T-cell (primary cell): ENCODE results near the gene SELENOP. TPM values are rescaled to one million over a fixed set of nuclear protein-coding genes. Genes with fewer than 3 reads are reported as not detected.

Experiments
- ATAC-seq, 4 experiments: fragments of 200-7000 bp in 3 of 4; fragments of 150-1000 bp in 1 of 4; cut with Tn5 transposase; replicated peaks in 1 of 4; 1 replicate in 3 of 4; 2 replicates in 1 of 4; pipeline ENCODE4 v1.10.0; 2021; ENCODE audit warnings: moderate library complexity in 3 of 4, mild to moderate bottlenecking in 2 of 4, moderate number of reproducible peaks in 1 of 4
- CTCF ChIA-PET, 2 donors: fragments of 300-600 bp; sonication (Branson Sonifier 250); formaldehyde crosslinking; loops; one replicate each; lab custom pipeline; 2022; ENCODE audit warnings: antibody characterized with exemption in 2 of 2; lab: Charles Lee
- POLR2A ChIA-PET, 2 donors: fragments of 300-600 bp; sonication (Branson Sonifier 250); formaldehyde crosslinking; loops; one replicate each; lab custom pipeline; 2022; ENCODE audit warnings: antibody characterized with exemption in 2 of 2; lab: Charles Lee
- DNase-seq, 35 experiments: peaks; one replicate each; pipeline versions ENCODE4 v3.0.0 to v3.0.0-alpha.2; 2013 to 2023
- H3K27ac ChIP-seq: one replicate; pipeline ENCODE4 v1.5.1; 2013; ENCODE audit warnings: low read length
- H3K27me3 ChIP-seq, 2 experiments: replicated peaks in 1 of 2; 1 replicate in 1 of 2; 2 replicates in 1 of 2; pipeline versions ENCODE4 v1.6.1 to v1.7.0; 2013; ENCODE audit warnings: low read length in 1 of 2, mixed read lengths in 1 of 2; ENCODE audit not compliant: control insufficient read depth in 2 of 2, insufficient read depth in 2 of 2; ENCODE audit errors: extremely low read depth in 1 of 2
- H3K36me3 ChIP-seq, 2 donors: 1 replicate in 1 of 2; 2 replicates in 1 of 2; pipeline versions ENCODE4 v1.6.1 to v1.7.0; 2013; ENCODE audit warnings: low read length in 1 of 2; ENCODE audit not compliant: control insufficient read depth in 2 of 2, insufficient read depth in 1 of 2; ENCODE audit errors: extremely low read depth in 1 of 2
- H3K4me1 ChIP-seq, 2 experiments: 1 replicate in 1 of 2; 2 replicates in 1 of 2; pipeline versions ENCODE4 v1.6.1 to v1.7.0; 2013; ENCODE audit warnings: low read length in 2 of 2, mixed read lengths in 1 of 2; ENCODE audit not compliant: insufficient read depth in 2 of 2, control insufficient read depth in 1 of 2; ENCODE audit errors: extremely low read depth in 1 of 2
- H3K4me3 ChIP-seq, 2 donors: 1 replicate in 1 of 2; 2 replicates in 1 of 2; pipeline versions ENCODE4 v1.5.1 to v1.7.0; 2013; ENCODE audit warnings: mild to moderate bottlenecking in 2 of 2, low read length in 1 of 2, moderate library complexity in 1 of 2; ENCODE audit not compliant: control insufficient read depth in 1 of 2; ENCODE audit errors: extremely low read depth in 1 of 2
- H3K9me3 ChIP-seq: 2 replicates; pipeline ENCODE4 v1.7.0; 2013
- H3K27ac Mint-ChIP-seq, 2 donors: one replicate each; pipeline ENCODE4 v1.8.0; 2020 to 2021; ENCODE audit warnings: mild to moderate bottlenecking in 2 of 2, mixed read lengths in 2 of 2
- H3K27me3 Mint-ChIP-seq, 2 donors: one replicate each; pipeline ENCODE4 v1.8.0; 2021 to 2022; ENCODE audit warnings: mixed read lengths in 2 of 2
- H3K36me3 Mint-ChIP-seq: one replicate; pipeline ENCODE4 v1.8.0; 2021; ENCODE audit warnings: mixed read lengths
- H3K4me1 Mint-ChIP-seq, 3 donors: one replicate each; pipeline ENCODE4 v1.8.0; 2020 to 2022; ENCODE audit warnings: mixed read lengths in 3 of 3, mild to moderate bottlenecking in 1 of 3
- H3K4me3 Mint-ChIP-seq, 3 donors: one replicate each; pipeline ENCODE4 v1.8.0; 2020 to 2022; ENCODE audit warnings: mild to moderate bottlenecking in 3 of 3, mixed read lengths in 3 of 3, moderate library complexity in 3 of 3
- H3K9me3 Mint-ChIP-seq, 3 donors: one replicate each; pipeline ENCODE4 v1.8.0; 2020 to 2022; ENCODE audit warnings: mixed read lengths in 3 of 3
- WGBS: methylation state at CpG from one replicate; pipeline ENCODE4 v1.1.5; 2013; ENCODE audit warnings: missing lambda C conversion rate; ENCODE audit not compliant: insufficient coverage; 5-methylcytosine and 5-hydroxymethylcytosine counted together
- total RNA-seq, 35 experiments: library from RNA in 6 of 35; stranded (reverse) in 6 of 35; fragments of 120-200 nt in 1 of 35; gene quantifications; one replicate each; pipeline versions ENCODE4 v1.2.1 to v1.2.4 and lab custom pipeline; 2013 to 2026

Gene SELENOP
- total RNA-seq, 5 donors from 2014 or later (not counting 1 experiment from before 2014, with no cell fraction given): 0.68 to 3.1 (median 2.6) TPM

GRCh38 chr5:42787073-42787472, 24.6 kb downstream of the SELENOP start:
- Histone ChIP-seq H3K9me3 (peaks cover 4% of the 10 kb centered on the region), H3K27me3 (no peaks in the 10 kb centered on the region), H3K27ac (no peak overlapping the region), H3K36me3 (no peaks in the 10 kb centered on the region), H3K4me3 (no peak overlapping the region), H3K4me1 (no peaks in the 10 kb centered on the region)
- DNase-seq: no peak
- Mint-ChIP-seq H3K27me3 (no peaks in the 10 kb centered on the region), H3K27ac (no peak overlapping the region), H3K4me1 (no peaks in the 10 kb centered on the region), H3K9me3 (peaks cover 14 to 34% (median 29%) of the 10 kb centered on the region in 3 donors), H3K4me3 (no peak overlapping the region), H3K36me3 (peaks cover 54% of the 10 kb centered on the region)
- no peak for ATAC-seq
- ChIA-PET POLR2A (no interaction called here), CTCF (no interaction called here)

GRCh38 chr5:42785756-42786155, 25.9 kb downstream of the SELENOP start:
- H3K9me3 ChIP-seq: peaks cover 4% of the 10 kb centered on the region
- no peaks in the 10 kb centered on the region for H3K4me1 ChIP-seq
- no peaks in the 10 kb centered on the region for H3K36me3 ChIP-seq
- ChIA-PET CTCF (no interaction called here), POLR2A (no interaction called here)
- H3K9me3 Mint-ChIP-seq: peaks cover 14 to 34% (median 23%) of the 10 kb centered on the region in 3 donors
- 100% methylated on average over 1 of the region's 4 CpGs for WGBS
- no peak overlapping the region for H3K27ac Mint-ChIP-seq
- DNase-seq (no peak), ATAC-seq (no peak)
- H3K36me3 Mint-ChIP-seq: peaks cover 43% of the 10 kb centered on the region
- H3K27ac ChIP-seq: no peak overlapping the region
- no peak overlapping the region for H3K4me3 ChIP-seq
- H3K4me3 Mint-ChIP-seq: no peak overlapping the region
- no peaks in the 10 kb centered on the region for H3K4me1 Mint-ChIP-seq
- H3K27me3 Mint-ChIP-seq: no peaks in the 10 kb centered on the region
- H3K27me3 ChIP-seq: no peaks in the 10 kb centered on the region

- Histone ChIP-seq H3K4me1 (no peaks in the 10 kb centered on the region), H3K4me3 (no peak overlapping the region), H3K36me3 (no peaks in the 10 kb centered on the region), H3K9me3 (peaks cover 4% of the 10 kb centered on the region), H3K27me3 (no peaks in the 10 kb centered on the region), H3K27ac (no peak overlapping the region)
- 100% methylated on average over 1 of the region's 1 CpG for WGBS
- H3K27ac Mint-ChIP-seq: no peak overlapping the region
- H3K36me3 Mint-ChIP-seq: peaks cover 38% of the 10 kb centered on the region
- no peak overlapping the region for H3K4me3 Mint-ChIP-seq
- ChIA-PET CTCF (no interaction called here), POLR2A (no interaction called here)
- H3K4me1 Mint-ChIP-seq: no peaks in the 10 kb centered on the region
- no peak for DNase-seq
- H3K27me3 Mint-ChIP-seq: no peaks in the 10 kb centered on the region
- peaks cover 13 to 34% (median 19%) of the 10 kb centered on the region in 3 donors for H3K9me3 Mint-ChIP-seq
- ATAC-seq: no peak
Measured at GRCh38 chr5:42784132-42784531, 27.6 kb downstream of the SELENOP start.

GRCh38 chr5:42781584-42781983, 30.1 kb downstream of the SELENOP start:
- peaks cover 0 to 3% (median 0%) of the 10 kb centered on the region in 3 donors for H3K4me1 Mint-ChIP-seq
- H3K9me3 ChIP-seq: peaks cover 2% of the 10 kb centered on the region
- H3K27ac Mint-ChIP-seq: no peak overlapping the region
- ChIA-PET CTCF (interaction anchor here in 1 of 2 donors (0.6 kb wide), 1 partner anchor 533 kb away, joined by 3 read pairs; no protein-coding TSS in a partner anchor), POLR2A (interaction anchor here in 1 of 2 donors (0.7 kb wide), 1 partner anchor 31 kb away, joined by 3 read pairs; no protein-coding TSS in a partner anchor)
- WGBS: 92% methylated on average over 1 of the region's 1 CpG
- peaks cover 2 to 20% (median 14%) of the 10 kb centered on the region in 3 donors for H3K9me3 Mint-ChIP-seq
- H3K27me3 Mint-ChIP-seq: no peaks in the 10 kb centered on the region
- peaks cover 24% of the 10 kb centered on the region for H3K36me3 Mint-ChIP-seq
- ATAC-seq (no peak), DNase-seq (no peak)
- no peaks in the 10 kb centered on the region for H3K27me3 ChIP-seq
- no peak overlapping the region for H3K4me3 Mint-ChIP-seq
- no peaks in the 10 kb centered on the region for H3K36me3 ChIP-seq
- H3K27ac ChIP-seq: no peak overlapping the region
- no peak overlapping the region for H3K4me3 ChIP-seq
- no peaks in the 10 kb centered on the region for H3K4me1 ChIP-seq

GRCh38 chr5:42779083-42779482, 32.6 kb downstream of the SELENOP start:
- no peak for ATAC-seq
- CTCF ChIA-PET: interaction anchor here in 1 of 2 donors (0.6 kb wide), 1 partner anchor 854 kb away, joined by 3 read pairs; the partner anchor contains the start of gene FBXO4
- POLR2A ChIA-PET: no interaction called here

GRCh38 chr5:42772265-42772993, 39.3 kb downstream of the SELENOP start:
- Mint-ChIP-seq H3K4me3 (no peak overlapping the region), H3K36me3 (peaks cover 17% of the 10 kb centered on the region), H3K4me1 (peaks cover 0 to 4% (median 0%) of the 10 kb centered on the region in 3 donors), H3K27me3 (peaks cover 7 to 14% of the 10 kb centered on the region in 2 donors), H3K9me3 (no peaks in the 10 kb centered on the region), H3K27ac (no peak overlapping the region)
- ChIA-PET POLR2A (no interaction called here), CTCF (no interaction called here)
- H3K36me3 ChIP-seq: no peaks in the 10 kb centered on the region
- no peaks in the 10 kb centered on the region for H3K27me3 ChIP-seq
- H3K27ac ChIP-seq: no peak overlapping the region
- no peak for DNase-seq
- 92% methylated on average over 7 of the region's 13 CpGs for WGBS
- no peaks in the 10 kb centered on the region for H3K4me1 ChIP-seq
- H3K9me3 ChIP-seq: no peaks in the 10 kb centered on the region
- ATAC-seq: no peak
- no peak overlapping the region for H3K4me3 ChIP-seq

More at GRCh38 chr5:42779083-42779482, 32.6 kb downstream of the SELENOP start:
- Histone ChIP-seq H3K27me3 (no peaks in the 10 kb centered on the region), H3K4me3 (no peak overlapping the region), H3K27ac (no peak overlapping the region), H3K4me1 (no peaks in the 10 kb centered on the region), H3K36me3 (no peaks in the 10 kb centered on the region), H3K9me3 (no peaks in the 10 kb centered on the region)
- no peak for DNase-seq
- Mint-ChIP-seq H3K4me1 (peaks cover 0 to 3% (median 0%) of the 10 kb centered on the region in 3 donors), H3K9me3 (no peaks in the 10 kb centered on the region), H3K4me3 (no peak overlapping the region), H3K27me3 (no peaks in the 10 kb centered on the region), H3K27ac (no peak overlapping the region), H3K36me3 (peaks cover under 1% of the 10 kb centered on the region)
- no CpG with 5 or more reads among the region's 1 CpG for WGBS
